HepG2 (cell line): ENCODE measurements around the gene MPIG6B. TPM values are rescaled to one million over a fixed set of nuclear protein-coding genes. Genes with fewer than 3 reads are reported as not detected.

Experiments
- AKAP8 ChIP-seq: sonication (generic); formaldehyde crosslinking; IDR thresholded peaks from 2 replicates; pipeline ENCODE4 v1.5.1; 2020; ENCODE audit warnings: mild to moderate bottlenecking, missing genetic modification reagents
- ATAD3A ChIP-seq: sonication (generic); formaldehyde crosslinking; IDR thresholded peaks from 2 replicates; pipeline ENCODE4 v1.4.0; 2020; ENCODE audit warnings: missing genetic modification reagents
- CHCHD3 ChIP-seq: sonication (generic); formaldehyde crosslinking; IDR thresholded peaks from 2 replicates; pipeline ENCODE4 v1.8.0; 2022; ENCODE audit warnings: mild to moderate bottlenecking, missing genetic modification reagents, moderate library complexity
- ELF3 ChIP-seq: IDR thresholded peaks from 2 replicates; pipeline ENCODE4 v1.6.1; 2016; ENCODE audit warnings: missing genetic modification reagents, missing compliant biosample characterization
- GATAD1 ChIP-seq: IDR thresholded peaks from 2 replicates; pipeline ENCODE4 v1.6.1; 2016; ENCODE audit warnings: missing genetic modification reagents, missing compliant biosample characterization
- HIVEP1 ChIP-seq: sonication (generic); formaldehyde crosslinking; IDR thresholded peaks from 2 replicates; pipeline ENCODE4 v1.4.0; 2020; ENCODE audit warnings: mild to moderate bottlenecking, missing genetic modification reagents
- KDM4B ChIP-seq: sonication (generic); formaldehyde crosslinking; IDR thresholded peaks from 2 replicates; pipeline ENCODE4 v1.4.0; 2020; ENCODE audit warnings: missing genetic modification reagents
- KLF12 ChIP-seq: sonication (generic); formaldehyde crosslinking; IDR thresholded peaks from 2 replicates; pipeline ENCODE4 v1.4.0; 2020; ENCODE audit warnings: missing genetic modification reagents, borderline replicate concordance
- KLF15 ChIP-seq: sonication (generic); formaldehyde crosslinking; IDR thresholded peaks from 2 replicates; pipeline ENCODE4 v1.8.1; 2023; ENCODE audit warnings: borderline replicate concordance, mild to moderate bottlenecking, inconsistent platforms, missing genetic modification reagents, mixed read lengths
- KLF9 ChIP-seq: IDR thresholded peaks from 2 replicates; pipeline ENCODE4 v1.6.1; 2016; ENCODE audit warnings: low read depth
- MIER3 ChIP-seq: IDR thresholded peaks from 2 replicates; pipeline ENCODE4 v1.6.1; 2016; ENCODE audit warnings: missing compliant biosample characterization, borderline replicate concordance
- NKX3-1 ChIP-seq: sonication (generic); formaldehyde crosslinking; IDR thresholded peaks from 2 replicates; pipeline ENCODE4 v1.5.0; 2020; ENCODE audit warnings: missing genetic modification reagents
- SRSF4 ChIP-seq: fragments of 200-400 bp; formaldehyde crosslinking; IDR thresholded peaks from one replicate; pipeline ENCODE4 v1.6.1; 2018; ENCODE audit warnings: mild to moderate bottlenecking, low read depth, low read length, moderate library complexity; ENCODE audit not compliant: poor library complexity, severe bottlenecking
- TOPORS ChIP-seq: sonication (generic); formaldehyde crosslinking; IDR thresholded peaks from 2 replicates; pipeline ENCODE4 v1.8.0; 2023; ENCODE audit warnings: mild to moderate bottlenecking, missing genetic modification reagents
- XRCC5 ChIP-seq: fragments of 200-400 bp; formaldehyde crosslinking; optimal IDR thresholded peaks from 2 replicates; pipeline ENCODE3; 2017; ENCODE audit warnings: mild to moderate bottlenecking, low read length
- ZNF33B ChIP-seq: sonication (generic); formaldehyde crosslinking; IDR thresholded peaks from 2 replicates; pipeline ENCODE4 v1.5.1; 2020; ENCODE audit warnings: mild to moderate bottlenecking, missing genetic modification reagents
- ZNF382 ChIP-seq: sonication (generic); formaldehyde crosslinking; IDR thresholded peaks from 2 replicates; pipeline ENCODE4 v1.5.0; 2020; ENCODE audit warnings: missing genetic modification reagents, mild to moderate bottlenecking, borderline replicate concordance
- ZNF563 ChIP-seq: sonication (generic); formaldehyde crosslinking; IDR thresholded peaks from 2 replicates; pipeline ENCODE4 v1.8.0; 2022; ENCODE audit warnings: mild to moderate bottlenecking, moderate library complexity, missing genetic modification reagents
- ZNF737 ChIP-seq: sonication (generic); formaldehyde crosslinking; IDR thresholded peaks from 2 replicates; pipeline ENCODE4 v1.5.0; 2020; ENCODE audit warnings: missing genetic modification reagents, mild to moderate bottlenecking, borderline replicate concordance
- ZNF761 ChIP-seq: sonication (generic); formaldehyde crosslinking; conservative IDR thresholded peaks from 2 replicates; pipeline ENCODE4 v1.4.0; 2020; ENCODE audit warnings: mild to moderate bottlenecking, missing genetic modification reagents
- polyA plus RNA-seq, 8 experiments: library from polyadenylated mRNA; depleted of rRNA in 3 of 8; stranded (reverse) in 7 of 8; unstranded in 1 of 8; fragments of >200 nt; fragmentation: Illumina TruSeq in 4 of 8; extraction: Trizol in 4 of 8; gene quantifications; 2 replicates each; pipeline versions ENCODE4 v1.2.1 to v1.2.3, GENCODE V29; 2011 to 2016; ENCODE audit warnings: low read depth in 4 of 8, missing spikeins in 1 of 8, mixed read lengths in 1 of 8; ENCODE audit not compliant: insufficient read depth in 1 of 8
- total RNA-seq, 5 experiments: library from RNA; depleted of rRNA; stranded (reverse); fragments of >200 nt; fragmentation: Illumina TruSeq; extraction: Trizol; gene quantifications; 2 replicates each; pipeline ENCODE4 v1.2.3, GENCODE V29; 2016; ENCODE audit warnings: low read depth in 1 of 5
- TF ChIP-seq, protein P1 (sequence below): IDR thresholded peaks from 2 replicates; pipeline ENCODE4 v1.6.1; 2016; ENCODE audit warnings: control low read depth
- TF ChIP-seq, protein P2 (sequence below): sonication (generic); formaldehyde crosslinking; conservative IDR thresholded peaks from 2 replicates; pipeline ENCODE4 v1.8.0; 2022; ENCODE audit warnings: mild to moderate bottlenecking, moderate library complexity, missing genetic modification reagents
- TF ChIP-seq, protein P3 (sequence below): sonication (generic); formaldehyde crosslinking; IDR thresholded peaks from 2 replicates; pipeline ENCODE4 v1.4.0; 2020; ENCODE audit warnings: mild to moderate bottlenecking, missing genetic modification reagents
- TF ChIP-seq, protein P4 (sequence below): IDR thresholded peaks from 2 replicates; pipeline ENCODE4 v1.6.1; 2012; ENCODE audit warnings: low read depth, low read length, improper control_type of control experiment
- TF ChIP-seq, protein P5 (sequence below): sonication (generic); formaldehyde crosslinking; IDR thresholded peaks from 2 replicates; pipeline ENCODE4 v1.4.0; 2020; ENCODE audit warnings: low read depth, mild to moderate bottlenecking, missing genetic modification reagents

MPIG6B gene
- total and polyA plus RNA-seq, 2 of the 13 experiments (the other 11 are each of a cell fraction or from before 2014, with no cell fraction given) = not detected

DNA sequence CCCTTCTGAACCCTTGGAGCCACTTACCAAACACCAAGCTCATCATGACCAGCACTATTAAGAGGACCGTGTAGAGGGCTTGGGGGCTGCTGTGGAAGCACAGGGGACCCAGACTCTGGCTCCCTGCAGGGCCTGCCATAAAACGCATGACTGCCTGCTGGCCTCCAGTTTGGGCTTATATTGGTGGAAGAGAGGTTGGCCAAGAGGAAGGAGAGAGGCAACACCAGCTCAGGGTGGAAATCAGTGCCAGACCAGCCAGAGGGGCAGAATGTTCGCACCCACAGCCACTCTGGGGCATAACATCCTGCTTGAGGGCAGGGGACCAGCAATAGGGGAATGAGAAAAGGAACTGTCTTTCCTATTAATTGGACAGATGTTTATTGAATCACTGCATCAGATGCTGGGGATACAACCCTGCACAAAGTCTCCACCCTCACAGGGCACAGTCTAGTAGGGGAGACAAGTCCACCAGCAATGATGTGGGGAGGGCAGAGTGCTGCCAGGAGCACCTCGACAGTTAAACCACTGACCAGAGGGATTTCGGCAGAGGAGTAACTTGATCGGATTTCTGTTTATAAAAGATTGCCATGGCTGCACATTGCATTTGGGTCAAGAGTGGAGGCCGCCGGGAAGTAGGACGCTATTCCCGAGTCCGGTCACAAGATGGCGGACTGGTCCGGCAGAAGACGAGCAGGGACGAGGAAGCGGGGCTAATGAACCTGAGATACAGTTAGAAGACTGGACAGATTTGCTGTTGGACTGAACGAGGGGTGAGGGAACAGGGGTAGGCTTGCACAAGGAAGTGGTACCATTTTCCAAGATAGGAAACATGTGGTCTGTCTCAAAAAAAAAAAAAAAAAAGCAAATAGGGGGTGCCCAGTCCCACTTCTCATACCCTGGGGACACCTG is 42.7 kb upstream of the MPIG6B start, which contains the start of gene LY6G5C (continued):
- TF ChIP-seq KDM4B (CRISPR knock-in tag) (0 out of 2 replicates have a peak, but pooled peaks have one; percentile 45), NKX3-1 (CRISPR knock-in tag) (no peak), SRSF4 (no peak), ZNF382 (no peak), MIER3 (CRISPR knock-in tag) (0 out of 2 replicates have a peak, but pooled peaks have one; percentile 48), KLF15 (CRISPR knock-in tag) (no peak), ZNF761 (no peak), ZNF33B (CRISPR knock-in tag) (no peak), TOPORS (CRISPR knock-in tag) (no peak), CHCHD3 (no peak), AKAP8 (CRISPR knock-in tag) (no peak), GATAD1 (no peak), ATAD3A (CRISPR knock-in tag) (no peak), ELF3 (peak; percentile 89), HIVEP1 (CRISPR knock-in tag) (no peak), KLF9 (no peak), ZNF563 (CRISPR knock-in tag) (no peak), XRCC5 (peak; percentile 34), ZNF737 (no peak), KLF12 (CRISPR knock-in tag) (no peak)
- TF ChIP-seq, protein P1, sequence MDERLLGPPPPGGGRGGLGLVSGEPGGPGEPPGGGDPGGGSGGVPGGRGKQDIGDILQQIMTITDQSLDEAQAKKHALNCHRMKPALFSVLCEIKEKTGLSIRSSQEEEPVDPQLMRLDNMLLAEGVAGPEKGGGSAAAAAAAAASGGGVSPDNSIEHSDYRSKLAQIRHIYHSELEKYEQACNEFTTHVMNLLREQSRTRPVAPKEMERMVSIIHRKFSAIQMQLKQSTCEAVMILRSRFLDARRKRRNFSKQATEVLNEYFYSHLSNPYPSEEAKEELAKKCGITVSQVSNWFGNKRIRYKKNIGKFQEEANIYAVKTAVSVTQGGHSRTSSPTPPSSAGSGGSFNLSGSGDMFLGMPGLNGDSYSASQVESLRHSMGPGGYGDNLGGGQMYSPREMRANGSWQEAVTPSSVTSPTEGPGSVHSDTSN (CRISPR knock-in tag) = no peak
- TF ChIP-seq, protein P2, sequence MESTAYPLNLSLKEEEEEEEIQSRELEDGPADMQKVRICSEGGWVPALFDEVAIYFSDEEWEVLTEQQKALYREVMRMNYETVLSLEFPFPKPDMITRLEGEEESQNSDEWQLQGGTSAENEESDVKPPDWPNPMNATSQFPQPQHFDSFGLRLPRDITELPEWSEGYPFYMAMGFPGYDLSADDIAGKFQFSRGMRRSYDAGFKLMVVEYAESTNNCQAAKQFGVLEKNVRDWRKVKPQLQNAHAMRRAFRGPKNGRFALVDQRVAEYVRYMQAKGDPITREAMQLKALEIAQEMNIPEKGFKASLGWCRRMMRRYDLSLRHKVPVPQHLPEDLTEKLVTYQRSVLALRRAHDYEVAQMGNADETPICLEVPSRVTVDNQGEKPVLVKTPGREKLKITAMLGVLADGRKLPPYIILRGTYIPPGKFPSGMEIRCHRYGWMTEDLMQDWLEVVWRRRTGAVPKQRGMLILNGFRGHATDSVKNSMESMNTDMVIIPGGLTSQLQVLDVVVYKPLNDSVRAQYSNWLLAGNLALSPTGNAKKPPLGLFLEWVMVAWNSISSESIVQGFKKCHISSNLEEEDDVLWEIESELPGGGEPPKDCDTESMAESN = no peak
- TF ChIP-seq, protein P3, sequence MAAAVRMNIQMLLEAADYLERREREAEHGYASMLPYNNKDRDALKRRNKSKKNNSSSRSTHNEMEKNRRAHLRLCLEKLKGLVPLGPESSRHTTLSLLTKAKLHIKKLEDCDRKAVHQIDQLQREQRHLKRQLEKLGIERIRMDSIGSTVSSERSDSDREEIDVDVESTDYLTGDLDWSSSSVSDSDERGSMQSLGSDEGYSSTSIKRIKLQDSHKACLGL = no peak
- TF ChIP-seq, protein P4, sequence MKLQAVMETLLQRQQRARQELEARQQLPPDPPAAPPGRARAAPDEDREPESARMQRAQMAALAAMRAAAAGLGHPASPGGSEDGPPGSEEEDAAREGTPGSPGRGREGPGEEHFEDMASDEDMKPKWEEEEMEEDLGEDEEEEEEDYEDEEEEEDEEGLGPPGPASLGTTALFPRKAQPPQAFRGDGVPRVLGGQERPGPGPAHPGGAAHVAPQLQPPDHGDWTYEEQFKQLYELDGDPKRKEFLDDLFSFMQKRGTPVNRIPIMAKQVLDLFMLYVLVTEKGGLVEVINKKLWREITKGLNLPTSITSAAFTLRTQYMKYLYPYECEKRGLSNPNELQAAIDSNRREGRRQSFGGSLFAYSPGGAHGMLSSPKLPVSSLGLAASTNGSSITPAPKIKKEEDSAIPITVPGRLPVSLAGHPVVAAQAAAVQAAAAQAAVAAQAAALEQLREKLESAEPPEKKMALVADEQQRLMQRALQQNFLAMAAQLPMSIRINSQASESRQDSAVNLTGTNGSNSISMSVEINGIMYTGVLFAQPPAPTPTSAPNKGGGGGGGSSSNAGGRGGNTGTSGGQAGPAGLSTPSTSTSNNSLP = 0 out of 2 replicates have a peak, but pooled peaks have one; percentile 27
- TF ChIP-seq, protein P5, sequence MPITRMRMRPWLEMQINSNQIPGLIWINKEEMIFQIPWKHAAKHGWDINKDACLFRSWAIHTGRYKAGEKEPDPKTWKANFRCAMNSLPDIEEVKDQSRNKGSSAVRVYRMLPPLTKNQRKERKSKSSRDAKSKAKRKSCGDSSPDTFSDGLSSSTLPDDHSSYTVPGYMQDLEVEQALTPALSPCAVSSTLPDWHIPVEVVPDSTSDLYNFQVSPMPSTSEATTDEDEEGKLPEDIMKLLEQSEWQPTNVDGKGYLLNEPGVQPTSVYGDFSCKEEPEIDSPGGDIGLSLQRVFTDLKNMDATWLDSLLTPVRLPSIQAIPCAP (CRISPR knock-in tag) = no peak
